Measurements from ENCODE around the gene ZNF747. TPM values are rescaled to one million over a fixed set of nuclear protein-coding genes. Genes with fewer than 3 reads are reported as not detected.

Gene ZNF747
- total and polyA plus RNA-seq, 10 of the 15 experiments (the other 5 are each of a cell fraction or from before 2014, with no cell fraction given): 1.0 to 13.0 (median 7.2) TPM

GRCh38 chr16:30526823-30527634 lies 7.6 kb downstream of the ZNF747 start (continued):
- TF ChIP-seq E4F1 (IDR thresholded peaks at IDR 0.05; ENCODE audit: borderline replicate concordance, partially characterized antibody): no peak
- TF ChIP-seq JUNB (IDR thresholded peaks at IDR 0.05): no peak
- no peak for TF ChIP-seq IRF4 (IDR thresholded peaks at IDR 0.05; ENCODE audit: low read depth, low read length)
- TF ChIP-seq EED (IDR thresholded peaks at IDR 0.05; ENCODE audit: low read depth): peak; percentile 40; the same call in 1 of the 2 replicates
- TF ChIP-seq BMI1 (IDR thresholded peaks at IDR 0.05; ENCODE audit: borderline replicate concordance): peak; percentile 95
- TF ChIP-seq EP300 (IDR thresholded peaks at IDR 0.05; ENCODE audit: borderline replicate concordance in 1 of 2, control insufficient read depth in 1 of 2, low read depth in 2 of 2, low read length in 2 of 2): no peak
- TF ChIP-seq ZBTB40 (IDR thresholded peaks at IDR 0.05; ENCODE audit: borderline replicate concordance): peak; percentile 92
